NB4 (cell line): Measurements from ENCODE around the gene PGM2.

Experiments used
- DNase-seq: peaks from one replicate; pipeline ENCODE4 v3.0.0; 2010; ENCODE audit warnings: low read depth
- H3K4me3 ChIP-seq: one replicate; pipeline ENCODE4 v1.5.1; 2011; ENCODE audit warnings: mild to moderate bottlenecking, low read depth, low read length, moderate library complexity
- MYC ChIP-seq: IDR thresholded peaks from 2 replicates; pipeline ENCODE4 v1.6.1; 2011; ENCODE audit warnings: low read depth, low read length
- POLR2A ChIP-seq: IDR thresholded peaks from 2 replicates; pipeline ENCODE4 v1.6.1; 2011; ENCODE audit warnings: mild to moderate bottlenecking; ENCODE audit not compliant: insufficient read length; ENCODE audit errors: extremely low read depth
- TF ChIP-seq, protein P1 (sequence below): IDR thresholded peaks from 2 replicates; pipeline ENCODE4 v1.6.1; 2011; ENCODE audit warnings: low read depth, low read length
- TF ChIP-seq, protein P2 (sequence below): IDR thresholded peaks from one replicate; pipeline ENCODE4 v1.5.1; 2012; ENCODE audit warnings: low read depth, low read length

Gene PGM2

DNA sequence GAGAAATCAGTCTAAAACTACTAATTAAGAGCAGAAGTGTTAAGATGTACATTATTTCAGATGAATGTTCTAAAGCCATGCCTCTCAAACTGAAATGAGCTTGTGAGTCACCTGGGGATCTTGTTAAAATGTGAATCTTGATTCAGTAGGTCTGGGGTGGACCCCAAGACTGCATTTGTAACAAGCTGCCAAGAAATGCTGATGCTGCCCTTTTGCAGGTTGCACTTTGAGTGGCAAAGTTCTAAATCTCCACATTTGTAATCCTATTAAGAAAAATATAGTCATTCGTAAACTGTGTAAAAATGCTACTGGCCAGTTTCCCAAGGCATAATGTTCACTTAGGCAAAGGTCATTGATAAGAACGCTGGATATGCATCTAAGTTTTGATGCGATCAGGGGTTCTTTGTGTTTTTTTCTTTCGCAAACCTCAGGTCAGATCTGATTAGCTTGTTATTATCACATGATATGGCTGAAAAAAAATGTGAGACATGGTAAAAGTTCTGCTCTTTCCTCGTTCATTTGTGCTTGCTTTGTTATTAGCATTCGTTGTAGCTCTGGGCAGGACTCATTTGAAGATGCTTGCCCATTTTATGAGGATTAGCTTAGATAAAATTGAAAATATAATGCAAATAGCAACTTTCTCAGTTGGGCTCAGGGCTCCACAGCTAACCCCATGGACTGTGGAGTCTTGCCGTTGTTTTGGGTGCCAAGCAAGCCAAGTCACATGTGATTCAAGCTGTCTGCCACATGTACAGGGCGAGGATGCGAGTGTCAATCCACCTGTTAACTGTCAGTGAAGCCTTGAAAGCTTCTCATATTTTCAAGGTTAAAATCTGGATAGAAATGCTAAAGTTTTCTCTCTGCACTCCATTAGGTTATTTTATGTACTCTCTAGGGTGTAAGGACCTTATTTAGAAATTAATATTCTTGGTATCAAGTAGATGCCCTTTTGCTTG is 76.5 kb downstream of the PGM2 start:
- no peak overlapping the region for H3K4me3 ChIP-seq
- no peak for TF ChIP-seq MYC
- TF ChIP-seq, protein P1, sequence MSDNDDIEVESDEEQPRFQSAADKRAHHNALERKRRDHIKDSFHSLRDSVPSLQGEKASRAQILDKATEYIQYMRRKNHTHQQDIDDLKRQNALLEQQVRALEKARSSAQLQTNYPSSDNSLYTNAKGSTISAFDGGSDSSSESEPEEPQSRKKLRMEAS, result no peak
- TF ChIP-seq POLR2A, result no peak
- TF ChIP-seq, protein P2, sequence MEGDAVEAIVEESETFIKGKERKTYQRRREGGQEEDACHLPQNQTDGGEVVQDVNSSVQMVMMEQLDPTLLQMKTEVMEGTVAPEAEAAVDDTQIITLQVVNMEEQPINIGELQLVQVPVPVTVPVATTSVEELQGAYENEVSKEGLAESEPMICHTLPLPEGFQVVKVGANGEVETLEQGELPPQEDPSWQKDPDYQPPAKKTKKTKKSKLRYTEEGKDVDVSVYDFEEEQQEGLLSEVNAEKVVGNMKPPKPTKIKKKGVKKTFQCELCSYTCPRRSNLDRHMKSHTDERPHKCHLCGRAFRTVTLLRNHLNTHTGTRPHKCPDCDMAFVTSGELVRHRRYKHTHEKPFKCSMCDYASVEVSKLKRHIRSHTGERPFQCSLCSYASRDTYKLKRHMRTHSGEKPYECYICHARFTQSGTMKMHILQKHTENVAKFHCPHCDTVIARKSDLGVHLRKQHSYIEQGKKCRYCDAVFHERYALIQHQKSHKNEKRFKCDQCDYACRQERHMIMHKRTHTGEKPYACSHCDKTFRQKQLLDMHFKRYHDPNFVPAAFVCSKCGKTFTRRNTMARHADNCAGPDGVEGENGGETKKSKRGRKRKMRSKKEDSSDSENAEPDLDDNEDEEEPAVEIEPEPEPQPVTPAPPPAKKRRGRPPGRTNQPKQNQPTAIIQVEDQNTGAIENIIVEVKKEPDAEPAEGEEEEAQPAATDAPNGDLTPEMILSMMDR, result no peak
- no peak for DNase-seq

DNA sequence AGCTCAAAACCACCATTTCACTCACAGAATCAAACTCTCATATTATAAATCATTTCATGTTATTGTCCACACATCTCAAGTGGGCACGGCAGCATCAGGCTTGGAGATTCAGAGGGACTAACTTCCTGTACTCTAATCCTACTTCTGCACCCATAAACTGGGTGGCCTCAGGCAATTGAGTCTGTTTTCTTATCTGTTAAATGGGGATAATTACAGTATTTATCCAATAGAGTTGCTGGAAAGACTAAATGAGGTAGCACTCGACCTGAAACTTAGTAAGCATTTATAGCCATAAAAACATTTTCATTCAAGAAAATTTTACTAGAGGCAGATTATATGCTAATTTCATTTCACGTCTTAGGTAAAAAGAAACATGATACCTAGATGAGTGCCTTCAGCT is 77.4 kb downstream of the PGM2 start:
- no peak overlapping the region for H3K4me3 ChIP-seq
- TF ChIP-seq MYC (no peak), POLR2A (no peak)
- TF ChIP-seq, protein P1, result no peak
- TF ChIP-seq, protein P2, result no peak
- no peak for DNase-seq

DNA sequence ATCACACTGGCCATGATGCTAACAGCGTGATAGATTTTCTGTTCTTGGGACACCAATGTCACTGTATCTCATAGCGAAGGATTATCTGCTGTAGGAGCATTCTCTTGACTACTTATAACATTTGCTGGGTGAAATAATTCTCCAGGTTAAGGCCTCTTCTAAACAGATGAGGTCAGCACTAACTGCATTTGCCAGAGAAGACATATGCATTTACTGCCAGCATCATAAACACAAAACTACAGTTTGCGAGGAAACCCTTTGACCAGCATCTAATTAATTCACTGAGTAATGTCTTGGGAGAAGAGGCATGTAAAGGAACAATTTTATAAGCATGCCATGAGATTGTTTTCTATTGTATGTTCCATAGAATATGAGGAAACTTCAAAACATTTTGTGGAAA is 78.3 kb downstream of the PGM2 start:
- no peak for DNase-seq
- no peak overlapping the region for H3K4me3 ChIP-seq
- TF ChIP-seq, protein P1, result no peak
- no peak for TF ChIP-seq MYC
- TF ChIP-seq, protein P2, result no peak
- no peak for TF ChIP-seq POLR2A

DNA sequence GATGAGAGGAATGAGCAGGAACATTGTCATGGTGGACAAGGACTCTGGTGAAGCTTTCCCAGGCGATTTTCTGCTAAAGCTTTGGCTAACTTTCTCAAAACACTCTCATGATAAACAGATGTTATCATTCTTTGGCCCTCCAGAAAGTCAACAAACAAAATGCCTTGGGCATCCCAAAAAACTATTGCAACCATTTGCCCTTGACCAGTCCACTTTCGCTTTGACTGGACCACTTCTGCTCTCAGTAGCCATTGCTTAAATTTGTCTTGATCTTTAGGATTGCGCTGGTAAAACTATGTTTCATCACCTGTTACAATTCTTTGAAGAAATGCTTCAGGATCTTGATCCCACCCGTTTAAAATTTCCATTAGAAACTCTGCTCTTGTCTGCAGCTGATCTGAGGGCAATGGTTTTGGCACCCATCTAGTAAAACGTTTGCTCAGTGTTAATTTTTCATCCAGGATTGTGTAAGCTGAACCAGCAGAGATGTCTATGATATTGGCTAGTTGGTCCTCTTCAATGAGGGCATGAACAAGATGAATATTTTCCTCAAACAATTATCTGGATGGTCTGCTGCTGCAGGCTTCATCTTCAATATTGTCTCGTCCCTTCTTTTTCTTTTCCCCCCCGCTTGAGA is 79.2 kb downstream of the PGM2 start:
- DNase-seq, result no peak
- TF ChIP-seq, protein P2, result no peak
- TF ChIP-seq MYC, result no peak
- TF ChIP-seq, protein P1, result no peak
- TF ChIP-seq POLR2A, result no peak

DNA sequence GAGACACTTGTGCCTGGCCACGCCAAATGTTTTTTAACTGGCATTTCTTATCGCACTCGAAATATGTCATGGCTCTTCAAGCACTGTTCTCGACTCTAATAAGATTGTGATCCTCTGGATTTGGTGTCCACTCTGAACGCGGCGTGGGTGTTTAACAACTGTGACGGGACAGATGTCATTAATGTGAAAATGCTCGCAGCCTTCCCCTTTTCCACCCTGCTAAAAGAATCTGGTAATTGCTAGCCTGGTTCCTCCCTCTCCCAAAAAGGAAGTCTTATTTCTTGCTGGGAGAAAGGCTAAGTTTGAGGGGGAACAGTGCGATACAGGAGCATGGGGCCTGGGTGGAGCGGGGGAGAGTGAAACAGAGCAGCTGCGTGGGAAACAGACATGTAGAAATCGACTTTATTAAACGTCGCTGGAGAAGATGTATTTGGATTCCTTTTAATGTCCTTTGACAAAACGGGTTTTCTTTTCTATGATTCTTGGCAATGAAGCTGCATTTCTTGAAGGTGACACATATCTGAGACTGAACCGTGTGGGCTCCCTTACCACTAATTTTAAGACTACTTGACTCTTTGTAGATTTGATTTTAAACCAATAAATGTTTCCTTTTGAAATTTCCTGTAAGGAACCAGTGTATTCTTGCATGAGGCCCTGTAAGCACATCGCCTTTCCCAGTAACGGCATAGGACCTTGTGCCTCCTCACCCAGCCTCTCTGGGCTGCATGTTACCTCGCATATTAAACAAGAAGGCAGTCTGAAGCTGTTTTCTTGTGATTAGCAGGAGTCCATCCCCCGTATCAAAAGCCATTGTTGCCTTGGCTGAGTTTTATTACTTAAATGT is 82.2 kb downstream of the PGM2 start:
- no peak overlapping the region for H3K4me3 ChIP-seq
- DNase-seq, result no peak
- TF ChIP-seq, protein P2, result no peak
- TF ChIP-seq, protein P1, result no peak

More for the DNA sequence above, 79.2 kb downstream of the PGM2 start:
- H3K4me3 ChIP-seq, result no peak overlapping the region
